ENCODE results near the gene ADRA2B.

DNA sequence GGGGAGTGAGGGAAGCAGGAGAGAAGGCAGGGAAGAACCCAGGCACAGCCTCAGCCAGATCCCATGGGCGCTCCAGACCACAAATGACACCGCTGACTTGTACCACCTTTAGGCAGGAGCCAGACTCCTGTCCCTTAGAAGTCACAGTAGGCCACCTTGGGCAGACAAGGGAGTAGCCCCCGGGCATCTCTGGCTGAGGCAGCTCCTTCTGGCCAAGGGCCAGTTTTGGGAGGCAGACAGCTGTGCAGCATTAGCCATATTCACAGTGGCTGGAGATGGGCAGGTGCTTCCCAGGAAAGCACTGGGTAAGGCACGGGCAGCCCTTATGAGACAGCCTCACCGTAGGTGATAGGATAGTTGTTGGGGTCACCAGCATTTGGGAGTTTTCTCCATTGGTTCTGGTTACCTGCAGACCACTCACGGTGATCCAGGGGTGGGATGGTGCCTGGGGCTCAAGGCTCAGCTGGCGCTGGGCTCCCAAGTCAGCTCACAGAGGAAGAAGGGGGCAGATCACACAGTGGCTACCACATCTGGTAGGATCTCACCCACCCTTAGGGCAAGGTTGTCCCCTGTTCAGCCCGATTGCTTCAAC lies 19.9 kb upstream of the ADRA2B start:
- TF ChIP-seq, protein P1, sequence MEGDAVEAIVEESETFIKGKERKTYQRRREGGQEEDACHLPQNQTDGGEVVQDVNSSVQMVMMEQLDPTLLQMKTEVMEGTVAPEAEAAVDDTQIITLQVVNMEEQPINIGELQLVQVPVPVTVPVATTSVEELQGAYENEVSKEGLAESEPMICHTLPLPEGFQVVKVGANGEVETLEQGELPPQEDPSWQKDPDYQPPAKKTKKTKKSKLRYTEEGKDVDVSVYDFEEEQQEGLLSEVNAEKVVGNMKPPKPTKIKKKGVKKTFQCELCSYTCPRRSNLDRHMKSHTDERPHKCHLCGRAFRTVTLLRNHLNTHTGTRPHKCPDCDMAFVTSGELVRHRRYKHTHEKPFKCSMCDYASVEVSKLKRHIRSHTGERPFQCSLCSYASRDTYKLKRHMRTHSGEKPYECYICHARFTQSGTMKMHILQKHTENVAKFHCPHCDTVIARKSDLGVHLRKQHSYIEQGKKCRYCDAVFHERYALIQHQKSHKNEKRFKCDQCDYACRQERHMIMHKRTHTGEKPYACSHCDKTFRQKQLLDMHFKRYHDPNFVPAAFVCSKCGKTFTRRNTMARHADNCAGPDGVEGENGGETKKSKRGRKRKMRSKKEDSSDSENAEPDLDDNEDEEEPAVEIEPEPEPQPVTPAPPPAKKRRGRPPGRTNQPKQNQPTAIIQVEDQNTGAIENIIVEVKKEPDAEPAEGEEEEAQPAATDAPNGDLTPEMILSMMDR (IDR thresholded peaks at IDR 0.05): no peak
- no peak for TF ChIP-seq NFE2L2 (conservative IDR thresholded peaks at IDR 0.05; ENCODE audit: low read length)
- TF ChIP-seq JUN (IDR thresholded peaks at IDR 0.05): no peak
- no peak for TF ChIP-seq MYC (IDR thresholded peaks at IDR 0.05; ENCODE audit: borderline replicate concordance, low read length)
- TF ChIP-seq POLR2A (IDR thresholded peaks at IDR 0.05; ENCODE audit: low read length): no peak
- TF ChIP-seq CHD4 (IDR thresholded peaks at IDR 0.05; ENCODE audit: borderline replicate concordance): no peak
- TF ChIP-seq, protein P2, sequence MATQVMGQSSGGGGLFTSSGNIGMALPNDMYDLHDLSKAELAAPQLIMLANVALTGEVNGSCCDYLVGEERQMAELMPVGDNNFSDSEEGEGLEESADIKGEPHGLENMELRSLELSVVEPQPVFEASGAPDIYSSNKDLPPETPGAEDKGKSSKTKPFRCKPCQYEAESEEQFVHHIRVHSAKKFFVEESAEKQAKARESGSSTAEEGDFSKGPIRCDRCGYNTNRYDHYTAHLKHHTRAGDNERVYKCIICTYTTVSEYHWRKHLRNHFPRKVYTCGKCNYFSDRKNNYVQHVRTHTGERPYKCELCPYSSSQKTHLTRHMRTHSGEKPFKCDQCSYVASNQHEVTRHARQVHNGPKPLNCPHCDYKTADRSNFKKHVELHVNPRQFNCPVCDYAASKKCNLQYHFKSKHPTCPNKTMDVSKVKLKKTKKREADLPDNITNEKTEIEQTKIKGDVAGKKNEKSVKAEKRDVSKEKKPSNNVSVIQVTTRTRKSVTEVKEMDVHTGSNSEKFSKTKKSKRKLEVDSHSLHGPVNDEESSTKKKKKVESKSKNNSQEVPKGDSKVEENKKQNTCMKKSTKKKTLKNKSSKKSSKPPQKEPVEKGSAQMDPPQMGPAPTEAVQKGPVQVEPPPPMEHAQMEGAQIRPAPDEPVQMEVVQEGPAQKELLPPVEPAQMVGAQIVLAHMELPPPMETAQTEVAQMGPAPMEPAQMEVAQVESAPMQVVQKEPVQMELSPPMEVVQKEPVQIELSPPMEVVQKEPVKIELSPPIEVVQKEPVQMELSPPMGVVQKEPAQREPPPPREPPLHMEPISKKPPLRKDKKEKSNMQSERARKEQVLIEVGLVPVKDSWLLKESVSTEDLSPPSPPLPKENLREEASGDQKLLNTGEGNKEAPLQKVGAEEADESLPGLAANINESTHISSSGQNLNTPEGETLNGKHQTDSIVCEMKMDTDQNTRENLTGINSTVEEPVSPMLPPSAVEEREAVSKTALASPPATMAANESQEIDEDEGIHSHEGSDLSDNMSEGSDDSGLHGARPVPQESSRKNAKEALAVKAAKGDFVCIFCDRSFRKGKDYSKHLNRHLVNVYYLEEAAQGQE (IDR thresholded peaks at IDR 0.05): no peak
- TF ChIP-seq RFX5 (IDR thresholded peaks at IDR 0.05): no peak
- no peak for TF ChIP-seq CEBPB (IDR thresholded peaks at IDR 0.05)
- TF ChIP-seq MAZ (IDR thresholded peaks at IDR 0.05; ENCODE audit: borderline replicate concordance, low read depth, low read length): no peak
- TF ChIP-seq, protein P3, sequence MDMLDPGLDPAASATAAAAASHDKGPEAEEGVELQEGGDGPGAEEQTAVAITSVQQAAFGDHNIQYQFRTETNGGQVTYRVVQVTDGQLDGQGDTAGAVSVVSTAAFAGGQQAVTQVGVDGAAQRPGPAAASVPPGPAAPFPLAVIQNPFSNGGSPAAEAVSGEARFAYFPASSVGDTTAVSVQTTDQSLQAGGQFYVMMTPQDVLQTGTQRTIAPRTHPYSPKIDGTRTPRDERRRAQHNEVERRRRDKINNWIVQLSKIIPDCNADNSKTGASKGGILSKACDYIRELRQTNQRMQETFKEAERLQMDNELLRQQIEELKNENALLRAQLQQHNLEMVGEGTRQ (IDR thresholded peaks at IDR 0.05): no peak
- no peak for TF ChIP-seq CHD2 (IDR thresholded peaks at IDR 0.05; ENCODE audit: low read length, partially characterized antibody)
- TF ChIP-seq, protein P4, sequence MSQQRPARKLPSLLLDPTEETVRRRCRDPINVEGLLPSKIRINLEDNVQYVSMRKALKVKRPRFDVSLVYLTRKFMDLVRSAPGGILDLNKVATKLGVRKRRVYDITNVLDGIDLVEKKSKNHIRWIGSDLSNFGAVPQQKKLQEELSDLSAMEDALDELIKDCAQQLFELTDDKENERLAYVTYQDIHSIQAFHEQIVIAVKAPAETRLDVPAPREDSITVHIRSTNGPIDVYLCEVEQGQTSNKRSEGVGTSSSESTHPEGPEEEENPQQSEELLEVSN (IDR thresholded peaks at IDR 0.05; ENCODE audit: borderline replicate concordance, low read depth): no peak
